GM21390 (cell line): ENCODE data around the gene KLRF2.

Experiments
- ATAC-seq: cut with Tn5 transposase; IDR thresholded peaks from one replicate; pipeline ENCODE4 v1.9.1; 2021; ENCODE audit not compliant: unreplicated experiment

Gene KLRF2

DNA sequence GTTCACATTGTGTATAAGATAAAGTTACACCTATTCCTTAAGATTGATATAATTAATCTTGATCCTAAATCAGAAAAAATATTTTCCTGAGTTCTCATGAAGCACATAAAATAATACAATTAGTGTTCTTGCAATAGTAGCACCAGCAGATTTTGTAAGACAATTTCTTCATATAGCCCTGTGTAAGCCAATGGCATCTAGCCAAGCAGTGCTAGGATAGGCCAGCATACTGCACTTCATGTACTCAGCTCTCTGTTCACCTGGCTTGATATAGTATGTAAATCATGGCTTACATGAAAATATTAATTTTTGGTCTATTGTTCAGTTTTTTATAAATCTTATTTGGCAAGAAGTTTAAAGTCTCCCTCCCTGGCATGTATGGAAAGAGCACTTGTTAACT, 1.9 kb downstream of the KLRF2 start:
- ATAC-seq: no peak

- no peak for ATAC-seq
Measured at GRCh38 chr12:9888665-9889273, 7.5 kb downstream of the KLRF2 start.

- ATAC-seq: no peak
Measured at GRCh38 chr12:9895215-9895971, 14.1 kb downstream of the KLRF2 start.

GRCh38 chr12:9897535-9897934, 16.2 kb downstream of the KLRF2 start:
- no peak for ATAC-seq

- ATAC-seq: no peak
Measured at GRCh38 chr12:9899209-9899608, 17.9 kb downstream of the KLRF2 start.

- ATAC-seq: no peak
Measured at GRCh38 chr12:9900930-9901329, 19.6 kb downstream of the KLRF2 start.

- ATAC-seq: no peak
Measured at GRCh38 chr12:9902539-9903228, 21.4 kb downstream of the KLRF2 start.

- no peak for ATAC-seq
Measured at GRCh38 chr12:9906873-9907272, 25.6 kb downstream of the KLRF2 start.

- ATAC-seq: no peak
Measured at GRCh38 chr12:9907769-9908168, 26.5 kb downstream of the KLRF2 start.

GRCh38 chr12:9908350-9908749, 27.1 kb downstream of the KLRF2 start:
- ATAC-seq: no peak

DNA sequence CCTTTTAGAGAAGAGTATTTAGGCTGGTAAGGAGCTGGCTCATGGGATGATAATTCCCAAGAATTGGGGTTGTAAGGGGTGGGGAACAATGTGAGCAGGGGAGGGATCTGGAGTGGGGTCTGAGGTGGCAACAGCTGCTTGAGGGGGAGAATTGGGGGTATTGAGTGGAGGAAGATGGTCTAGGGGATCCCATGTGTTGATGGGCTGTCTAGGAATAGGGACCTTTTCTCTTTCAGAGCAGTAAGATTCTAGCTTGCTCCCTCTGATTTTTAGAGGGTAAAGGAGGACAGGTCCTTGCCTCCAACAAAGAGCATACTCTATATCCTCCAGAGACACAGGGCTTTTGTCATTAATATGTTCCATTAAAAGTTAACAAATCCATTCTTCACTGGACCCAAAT, 28.4 kb downstream of the KLRF2 start:
- ATAC-seq: no peak

- no peak for ATAC-seq
Measured at GRCh38 chr12:9910716-9911421, 29.6 kb downstream of the KLRF2 start.

GRCh38 chr12:9911708-9912107, 30.4 kb downstream of the KLRF2 start:
- no peak for ATAC-seq

DNA sequence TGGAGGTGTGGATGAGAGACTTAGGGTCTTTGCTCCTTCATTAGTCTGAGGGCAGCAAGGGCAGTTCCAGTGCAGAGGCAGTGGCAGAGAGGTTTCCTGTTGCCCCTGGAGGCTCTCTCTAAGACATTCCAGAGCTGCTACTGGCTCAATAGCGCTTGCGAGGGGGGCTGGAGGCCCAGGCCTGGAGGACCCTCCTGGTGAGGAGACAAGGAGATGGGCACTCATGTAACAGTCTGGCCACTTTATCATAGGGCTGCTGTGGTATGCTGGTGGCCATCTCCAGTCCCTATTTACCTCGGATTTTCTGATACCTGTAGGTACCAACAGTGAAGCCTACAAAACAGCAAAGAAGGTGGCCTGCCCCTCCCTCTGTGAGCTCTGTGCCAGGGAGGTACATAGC, 38.2 kb downstream of the KLRF2 start:
- no peak for ATAC-seq

DNA sequence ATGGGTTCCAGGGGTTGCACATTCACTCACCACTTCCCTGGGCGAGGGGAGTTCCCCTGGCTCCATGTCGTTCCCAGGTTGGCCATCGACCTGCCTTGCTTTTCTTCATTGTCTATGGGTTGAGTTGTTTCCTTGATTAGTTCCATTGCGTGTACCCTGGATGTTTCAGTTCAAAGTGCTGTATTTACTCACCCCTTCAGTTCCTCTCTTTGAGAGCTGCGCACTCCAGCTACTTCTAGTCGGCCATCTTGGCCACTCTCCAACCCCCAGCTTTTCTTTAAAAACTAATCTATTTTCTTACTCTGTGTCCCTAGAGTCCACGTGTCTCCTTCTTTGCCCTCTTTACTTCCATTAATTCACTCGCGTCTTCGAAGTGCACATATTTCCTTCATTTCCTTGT, 39.2 kb downstream of the KLRF2 start:
- no peak for ATAC-seq

GRCh38 chr12:9922429-9922828, 41.1 kb downstream of the KLRF2 start:
- ATAC-seq: no peak

DNA sequence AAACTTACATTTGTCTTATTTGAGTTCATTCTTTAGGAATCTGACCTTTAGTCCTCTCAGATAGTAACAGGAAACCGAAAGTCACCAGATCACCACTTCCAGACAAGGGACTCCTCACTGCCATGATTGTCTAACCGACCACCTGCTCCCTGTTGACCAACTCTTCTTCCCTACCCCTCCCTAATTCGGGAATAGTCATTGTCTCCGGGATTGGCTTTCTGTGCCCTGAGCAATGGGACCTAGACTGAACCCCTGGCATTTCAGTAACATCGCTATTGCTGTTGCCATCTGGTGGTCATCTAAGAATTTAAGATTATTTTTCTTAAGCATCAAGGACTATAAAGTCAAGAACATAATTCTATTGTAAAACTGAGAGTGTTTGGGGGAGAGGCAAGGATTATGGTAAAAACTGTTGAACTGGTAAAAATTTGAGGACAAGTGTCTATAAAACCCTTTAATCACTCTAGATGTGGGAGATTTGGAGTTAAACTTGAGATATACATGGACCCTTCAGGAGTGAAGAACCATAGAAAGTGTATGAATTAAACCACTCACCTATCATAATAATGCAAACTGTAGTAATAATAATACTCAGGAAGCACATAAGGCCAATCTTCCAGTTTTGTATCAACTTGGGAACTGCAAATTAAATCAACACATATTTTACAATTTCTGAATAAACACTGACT, 44.6 kb downstream of the KLRF2 start:
- ATAC-seq: no peak

DNA sequence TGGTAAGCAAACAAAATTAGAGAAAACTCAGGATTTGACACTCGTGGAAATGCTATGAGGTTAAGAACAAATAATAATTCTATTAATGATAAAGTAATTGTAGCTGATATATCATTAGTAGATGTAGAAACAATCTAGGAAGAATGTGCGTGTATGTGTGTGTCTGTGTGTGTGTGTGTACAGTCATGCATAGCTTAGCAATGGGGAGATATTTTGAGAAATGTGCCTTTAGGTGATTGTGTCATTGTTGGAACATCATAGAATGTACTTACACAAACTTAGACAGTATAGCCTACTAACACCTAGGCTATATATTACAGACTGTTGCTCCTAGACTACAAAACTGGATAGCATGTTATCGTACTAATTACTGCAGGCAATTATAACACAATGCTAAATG, 45.6 kb downstream of the KLRF2 start:
- no peak for ATAC-seq

DNA sequence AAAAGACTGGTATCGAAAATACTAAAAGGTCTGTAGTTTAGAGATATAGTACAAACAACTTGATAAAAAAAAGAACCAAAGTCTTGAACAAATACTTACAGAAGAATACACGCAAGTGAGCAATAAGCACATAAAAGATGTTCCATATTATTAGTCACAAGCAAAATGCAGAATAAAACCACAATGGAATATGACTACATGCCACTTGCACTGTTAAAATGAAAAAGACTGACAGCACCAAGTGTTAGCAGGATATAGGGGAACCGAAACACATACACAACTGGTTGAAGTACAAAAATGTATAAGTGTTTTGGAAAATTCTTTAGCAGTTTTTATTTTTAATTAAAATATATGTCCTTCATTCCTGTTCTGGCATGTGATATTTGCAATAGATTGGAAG, 47.3 kb downstream of the KLRF2 start:
- no peak for ATAC-seq

- no peak for ATAC-seq
Measured at GRCh38 chr12:9931245-9931644, 50.0 kb downstream of the KLRF2 start.

DNA sequence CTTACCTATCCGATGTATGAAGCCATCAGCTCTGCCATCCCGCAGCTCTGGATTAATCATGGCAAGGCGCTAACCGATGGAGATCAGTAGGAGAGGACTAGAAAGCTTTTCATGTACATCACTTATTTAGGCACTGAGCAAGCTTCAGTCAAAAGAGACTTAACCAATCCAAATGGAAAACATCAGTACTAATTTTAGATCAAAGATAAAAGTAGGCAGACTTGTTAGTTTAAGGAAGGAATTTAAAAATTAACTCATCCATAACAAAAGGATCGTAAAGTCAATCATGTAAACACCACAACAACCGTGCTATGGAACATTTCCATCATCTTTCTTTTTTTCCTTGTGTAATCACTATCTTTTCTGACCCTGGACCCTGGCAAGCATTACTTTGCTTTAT, 51.0 kb downstream of the KLRF2 start, which contains the start of gene CLEC2A:
TSS of gene CLEC2A (minus strand) at position 101 of the 400 bp plus-strand sequence. CDS start at position 60, 41 bp downstream.
- no peak for ATAC-seq
